SIG-M5 treated with dmso at 0.1 percent for 504 hours (cell line): Measurements from ENCODE around the gene ELAPOR2.
"Not testable (repeated sequence)": the region's sequence is repeated elsewhere in the genome, so short reads cannot be mapped to it uniquely, and the experiment has no call there.

ENCODE experiments used
- DNase-seq: peaks from one replicate; lab custom pipeline; 2025; ENCODE audit not compliant: unreplicated experiment; lab: John Stamatoyannopoulos, UW

Gene ELAPOR2, protein sequence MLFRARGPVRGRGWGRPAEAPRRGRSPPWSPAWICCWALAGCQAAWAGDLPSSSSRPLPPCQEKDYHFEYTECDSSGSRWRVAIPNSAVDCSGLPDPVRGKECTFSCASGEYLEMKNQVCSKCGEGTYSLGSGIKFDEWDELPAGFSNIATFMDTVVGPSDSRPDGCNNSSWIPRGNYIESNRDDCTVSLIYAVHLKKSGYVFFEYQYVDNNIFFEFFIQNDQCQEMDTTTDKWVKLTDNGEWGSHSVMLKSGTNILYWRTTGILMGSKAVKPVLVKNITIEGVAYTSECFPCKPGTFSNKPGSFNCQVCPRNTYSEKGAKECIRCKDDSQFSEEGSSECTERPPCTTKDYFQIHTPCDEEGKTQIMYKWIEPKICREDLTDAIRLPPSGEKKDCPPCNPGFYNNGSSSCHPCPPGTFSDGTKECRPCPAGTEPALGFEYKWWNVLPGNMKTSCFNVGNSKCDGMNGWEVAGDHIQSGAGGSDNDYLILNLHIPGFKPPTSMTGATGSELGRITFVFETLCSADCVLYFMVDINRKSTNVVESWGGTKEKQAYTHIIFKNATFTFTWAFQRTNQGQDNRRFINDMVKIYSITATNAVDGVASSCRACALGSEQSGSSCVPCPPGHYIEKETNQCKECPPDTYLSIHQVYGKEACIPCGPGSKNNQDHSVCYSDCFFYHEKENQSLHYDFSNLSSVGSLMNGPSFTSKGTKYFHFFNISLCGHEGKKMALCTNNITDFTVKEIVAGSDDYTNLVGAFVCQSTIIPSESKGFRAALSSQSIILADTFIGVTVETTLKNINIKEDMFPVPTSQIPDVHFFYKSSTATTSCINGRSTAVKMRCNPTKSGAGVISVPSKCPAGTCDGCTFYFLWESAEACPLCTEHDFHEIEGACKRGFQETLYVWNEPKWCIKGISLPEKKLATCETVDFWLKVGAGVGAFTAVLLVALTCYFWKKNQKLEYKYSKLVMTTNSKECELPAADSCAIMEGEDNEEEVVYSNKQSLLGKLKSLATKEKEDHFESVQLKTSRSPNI

GRCh38 chr7:87059525-87060287 is at the start of gene ELAPOR2:
TSS of gene ELAPOR2 (minus strand) at chr7:87059654. CDS start at chr7:87059513, 141 bp downstream.
- DNase-seq: peak; percentile 46

GRCh38 chr7:87107949-87108776 is 48.7 kb upstream of the ELAPOR2 start:
- DNase-seq: no peak

DNA sequence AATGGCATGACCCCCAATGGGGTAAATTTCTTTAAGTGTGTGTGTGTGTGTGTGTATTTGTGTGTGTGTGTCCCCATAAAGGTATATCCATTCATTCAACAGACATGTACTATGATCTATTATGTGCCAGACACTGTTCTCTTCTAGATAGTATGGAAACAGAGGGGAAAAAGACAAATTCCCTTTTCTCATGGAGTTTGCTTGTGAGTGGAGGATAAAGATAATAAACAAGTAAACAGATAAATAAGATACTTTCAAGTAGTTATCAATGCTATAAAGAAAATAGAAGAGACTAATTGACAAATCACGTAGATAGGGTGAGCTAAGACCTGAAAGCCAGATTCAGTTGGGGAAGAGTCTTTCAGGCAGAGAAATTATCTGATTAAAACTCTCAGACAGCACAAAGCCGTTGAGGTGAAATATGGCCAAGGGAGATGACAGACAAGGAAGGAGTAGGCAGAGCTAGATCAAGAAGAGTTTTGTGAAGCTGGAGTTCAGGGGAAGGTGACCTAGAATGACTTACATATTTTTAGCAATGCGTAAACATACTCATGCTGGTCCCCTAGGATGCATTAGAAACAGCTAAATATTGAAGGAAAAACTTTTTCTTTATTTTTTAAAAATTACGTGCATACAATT is 47.6 kb upstream of the ELAPOR2 start:
- no peak for DNase-seq

DNA sequence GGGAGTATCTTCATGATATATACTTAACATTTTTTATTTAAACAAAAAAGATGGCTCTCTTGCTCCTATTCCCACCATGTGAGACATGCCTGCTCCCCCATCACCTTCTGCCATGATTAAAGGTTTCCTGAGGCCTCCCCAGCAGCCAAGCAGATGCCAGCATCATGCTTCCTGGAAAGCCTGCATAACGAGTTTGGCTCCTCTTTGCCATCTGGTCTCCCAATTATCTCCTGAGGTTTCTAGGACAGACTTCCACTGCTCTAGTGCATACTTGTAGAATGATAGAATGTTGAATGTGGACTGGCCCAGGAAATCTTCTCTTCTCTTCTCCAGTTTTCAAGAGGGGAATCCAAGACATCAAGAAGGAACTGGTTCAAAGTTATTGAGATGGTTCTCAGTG is 45.9 kb upstream of the ELAPOR2 start:
- no peak for DNase-seq

- DNase-seq: no peak
Observed at GRCh38 chr7:87100326-87100725, 40.9 kb upstream of the ELAPOR2 start.

DNA sequence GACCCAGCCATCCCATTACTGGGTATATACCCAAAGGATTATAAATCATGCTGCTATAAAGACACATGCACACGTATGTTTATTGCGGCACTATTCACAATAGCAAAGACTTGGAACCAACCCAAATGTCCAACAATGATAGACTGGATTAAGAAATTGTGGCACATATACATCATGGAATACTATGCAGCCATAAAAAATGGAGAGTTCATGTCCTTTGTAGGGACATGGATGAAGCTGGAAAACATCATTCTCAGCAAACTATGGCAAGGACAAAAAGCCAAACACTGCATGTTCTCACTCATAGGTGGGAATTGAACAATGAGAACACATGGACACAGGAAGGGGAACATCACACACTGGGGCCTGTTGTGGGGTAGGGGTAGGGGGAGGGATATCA is 37.9 kb upstream of the ELAPOR2 start:
- DNase-seq: not testable (repeated sequence)

DNA sequence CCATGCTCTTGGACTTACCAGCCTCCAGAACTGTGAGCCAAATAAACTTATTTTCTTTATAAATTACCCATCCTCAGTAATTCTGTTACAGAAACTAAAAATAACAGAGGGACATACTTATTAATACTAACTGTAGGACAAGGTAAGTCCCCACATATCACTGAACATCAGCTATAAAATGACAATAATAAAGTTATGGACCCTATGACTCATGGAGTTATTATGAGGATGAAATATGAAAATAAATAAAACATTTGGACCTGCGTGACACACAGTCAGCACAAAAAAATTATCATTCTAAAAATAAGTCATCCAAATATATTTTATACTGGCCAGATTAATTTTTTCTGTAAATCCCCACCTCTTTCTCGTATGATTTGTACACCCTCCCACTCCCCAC is 34.9 kb upstream of the ELAPOR2 start:
- DNase-seq: no peak

- no peak for DNase-seq
Observed at GRCh38 chr7:87092568-87093091, 33.2 kb upstream of the ELAPOR2 start.

- peak; percentile 21 for DNase-seq
Observed at GRCh38 chr7:87091487-87092066, 32.1 kb upstream of the ELAPOR2 start.

DNA sequence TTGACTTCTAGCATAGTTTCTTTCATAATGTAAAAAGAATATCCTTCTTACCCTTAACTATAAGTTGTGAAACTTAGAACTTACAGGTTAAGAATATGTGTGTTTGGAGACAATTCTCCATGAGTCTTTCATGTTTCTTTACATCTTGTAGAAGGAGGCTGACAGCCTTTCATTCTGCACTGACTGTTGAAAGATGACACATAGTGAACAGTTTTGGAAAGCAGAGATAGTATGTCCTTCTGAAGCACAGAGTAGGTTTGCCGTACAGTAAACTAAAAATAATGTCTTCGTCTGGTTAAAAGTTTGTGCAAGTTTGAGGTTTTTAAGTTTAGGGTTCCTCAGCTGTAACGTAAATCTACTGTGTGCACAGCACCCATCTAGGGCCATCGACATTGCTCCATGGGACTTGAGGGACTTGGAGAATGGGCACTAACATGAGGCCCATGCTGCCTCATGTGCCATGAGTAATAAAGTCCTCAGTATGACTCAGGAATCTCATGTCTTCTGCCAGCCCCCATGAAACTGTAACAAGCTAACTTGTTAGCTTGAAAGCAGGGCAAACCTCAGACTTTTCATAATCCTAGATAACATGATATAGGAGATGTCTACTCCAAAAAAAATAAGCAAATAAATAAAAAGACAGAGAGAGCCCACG is 24.5 kb upstream of the ELAPOR2 start:
- DNase-seq: no peak

DNA sequence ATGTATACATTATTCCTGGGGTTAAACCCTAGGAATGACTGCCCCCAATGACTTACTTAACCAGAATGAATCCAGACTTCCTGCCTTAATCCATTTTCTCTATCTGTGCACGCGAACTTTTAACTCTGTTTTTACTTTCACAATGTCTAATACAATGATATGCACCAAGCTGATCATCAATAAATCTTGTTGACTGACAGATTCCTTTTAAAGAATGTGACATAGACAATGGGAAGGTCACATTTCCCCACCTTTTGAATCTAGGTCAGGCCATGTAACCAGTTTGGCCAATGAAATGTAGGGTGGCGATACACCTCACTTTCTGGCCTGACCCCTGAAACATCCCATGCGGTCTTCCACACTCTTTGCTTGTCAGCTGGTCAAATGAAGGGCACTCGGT is 23.2 kb upstream of the ELAPOR2 start:
- no peak for DNase-seq

GRCh38 chr7:87075671-87076404 is 16.4 kb upstream of the ELAPOR2 start:
- no peak for DNase-seq

DNA sequence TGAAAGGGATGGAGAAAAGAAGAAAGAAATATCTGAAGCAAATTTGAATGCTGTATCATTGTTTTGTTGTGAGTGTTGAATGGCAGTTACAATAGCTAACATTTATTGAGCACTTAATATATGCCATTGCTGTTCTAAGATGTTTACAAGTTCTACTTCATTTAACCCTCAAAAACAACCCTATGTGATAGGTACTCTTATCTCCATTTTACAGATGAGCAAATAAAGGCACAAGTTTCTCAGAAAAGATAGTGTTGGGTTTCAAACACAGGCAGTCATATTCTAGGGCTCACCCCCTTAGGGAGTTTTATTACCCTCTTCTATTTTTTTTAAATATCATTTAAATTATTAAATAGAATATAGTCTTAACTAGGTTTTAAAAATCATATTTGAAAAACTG is 8.3 kb upstream of the ELAPOR2 start:
- DNase-seq: no peak

DNA sequence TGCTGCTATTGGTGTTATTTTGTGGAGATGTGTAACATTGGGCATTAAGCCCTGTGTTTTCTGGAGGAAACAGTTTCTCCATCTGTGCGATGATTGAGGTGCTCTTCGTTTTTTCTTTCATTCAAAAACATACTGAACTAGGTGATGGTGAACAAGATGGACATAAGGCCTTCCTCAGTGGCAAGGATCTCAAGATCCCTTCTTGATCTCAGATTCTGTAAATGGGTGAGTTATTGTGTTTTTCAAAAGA is 759 bp upstream of the ELAPOR2 start:
- DNase-seq: no peak

DNA sequence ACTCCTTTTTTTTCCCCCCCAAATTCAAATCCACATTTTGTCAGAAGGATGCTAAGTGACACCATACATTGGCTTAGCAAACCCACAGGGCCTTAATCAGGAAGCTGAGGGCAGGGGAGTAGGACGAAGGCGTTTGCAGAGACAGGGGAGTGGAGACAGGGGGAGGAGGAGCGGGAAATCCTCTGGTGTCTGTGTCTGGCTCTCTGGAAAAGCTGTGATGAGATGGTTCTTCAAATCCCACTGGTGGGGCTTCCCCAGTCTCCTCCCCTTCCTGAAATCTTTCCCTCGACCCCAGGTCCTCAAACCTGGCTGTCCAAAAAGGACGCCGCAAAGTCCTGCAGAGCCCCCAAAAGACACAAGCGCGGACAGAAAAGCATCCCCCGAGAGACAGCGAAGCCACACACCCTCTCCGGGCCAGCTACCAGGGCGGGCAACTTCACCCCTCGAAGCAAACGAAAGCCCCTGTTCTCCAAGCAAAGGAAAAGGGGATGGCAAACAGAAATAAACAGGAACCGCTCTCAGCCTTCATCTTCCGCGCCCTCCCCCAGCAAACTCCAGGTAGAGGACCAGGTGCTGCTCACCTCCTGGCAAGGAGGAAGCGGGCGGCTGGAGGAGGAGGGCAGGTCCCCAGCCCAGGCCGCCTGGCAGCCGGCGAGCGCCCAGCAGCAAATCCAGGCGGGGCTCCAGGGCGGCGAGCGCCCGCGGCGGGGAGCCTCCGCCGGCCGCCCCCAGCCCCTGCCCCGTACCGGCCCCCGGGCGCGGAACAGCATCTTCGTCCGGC is 520 bp downstream of the ELAPOR2 start:
- DNase-seq: no peak

DNA sequence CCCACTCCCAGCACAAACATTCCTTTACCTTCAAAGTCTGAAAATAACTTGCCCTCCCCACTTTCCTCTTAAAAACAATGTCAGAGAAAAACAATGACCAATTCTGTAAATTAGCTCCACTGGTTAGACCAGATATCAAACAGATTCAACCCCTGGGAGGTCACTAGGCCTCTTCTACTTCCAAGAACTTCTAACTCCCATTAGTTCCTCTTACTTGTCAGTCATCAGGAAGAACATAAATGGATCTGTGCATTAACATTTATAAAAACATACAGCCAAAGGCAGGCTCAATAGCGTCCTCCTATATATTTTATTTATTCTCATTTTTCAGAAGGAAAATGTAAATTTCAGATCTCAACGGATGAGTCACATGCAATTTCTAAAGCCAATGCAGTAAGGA is 2.2 kb downstream of the ELAPOR2 start:
- DNase-seq: no peak

- DNase-seq: no peak
Observed at GRCh38 chr7:87056346-87056745, 3.1 kb downstream of the ELAPOR2 start.
